Hepatic stellate cell (primary cell): ENCODE measurements around the gene LRRC25.

Experiments used
- DNase-seq: peaks from one replicate; pipeline ENCODE4 v3.0.0; 2011; ENCODE audit warnings: low spot score

The LRRC25 gene

GRCh38 chr19:18435842-18436670, 38.6 kb upstream of the LRRC25 start:
- DNase-seq: no peak

GRCh38 chr19:18435178-18435841, 37.9 kb upstream of the LRRC25 start:
- DNase-seq: no peak

- no peak for DNase-seq
Measured at GRCh38 chr19:18434411-18435175, 37.2 kb upstream of the LRRC25 start.

GRCh38 chr19:18433735-18434398, 36.4 kb upstream of the LRRC25 start:
- DNase-seq: no peak

- DNase-seq: no peak
Measured at GRCh38 chr19:18433015-18433691, 35.7 kb upstream of the LRRC25 start.

GRCh38 chr19:18432275-18433014, 35.0 kb upstream of the LRRC25 start:
- no peak for DNase-seq

- DNase-seq: no peak
Measured at GRCh38 chr19:18431351-18432197, 34.2 kb upstream of the LRRC25 start.

- no peak for DNase-seq
Measured at GRCh38 chr19:18430417-18431144, 33.2 kb upstream of the LRRC25 start.

GRCh38 chr19:18429717-18430416, 32.4 kb upstream of the LRRC25 start:
- no peak for DNase-seq

- DNase-seq: peak; percentile 94
Measured at GRCh38 chr19:18428787-18429674, 31.6 kb upstream of the LRRC25 start.

GRCh38 chr19:18428173-18428786, 30.9 kb upstream of the LRRC25 start:
- DNase-seq: no peak

- DNase-seq: no peak
Measured at GRCh38 chr19:18427743-18428113, 30.3 kb upstream of the LRRC25 start.

GRCh38 chr19:18427080-18427742, 29.8 kb upstream of the LRRC25 start:
- no peak for DNase-seq

GRCh38 chr19:18426416-18426767, 29.0 kb upstream of the LRRC25 start:
- DNase-seq: no peak

GRCh38 chr19:18425515-18426415, 28.3 kb upstream of the LRRC25 start:
- peak; percentile 94 for DNase-seq
